GM13977 (cell line): ENCODE results near the gene NPAS4.

Experiments
- DNase-seq: peaks from one replicate; pipeline ENCODE4 v3.0.0; 2012; ENCODE audit warnings: low spot score
- in situ Hi-C: fragments of 300-500 bp; cut with MboI; formaldehyde crosslinking; loops from one replicate; pipeline ENCODE4 v1.12.0; 2022; ENCODE audit warnings: low sequenced_read_pairs, low pct_unique_long_range_greater_than_20kb, mixed read lengths, inconsistent platforms; ENCODE audit not compliant: unreplicated experiment
- TF ChIP-seq, protein P1 (sequence below): IDR thresholded peaks from 2 replicates; pipeline ENCODE4 v1.5.1; 2012; ENCODE audit warnings: mild to moderate bottlenecking, control low read depth; ENCODE audit not compliant: insufficient read depth; ENCODE audit errors: extremely low read depth, missing control alignments

Gene NPAS4

DNA sequence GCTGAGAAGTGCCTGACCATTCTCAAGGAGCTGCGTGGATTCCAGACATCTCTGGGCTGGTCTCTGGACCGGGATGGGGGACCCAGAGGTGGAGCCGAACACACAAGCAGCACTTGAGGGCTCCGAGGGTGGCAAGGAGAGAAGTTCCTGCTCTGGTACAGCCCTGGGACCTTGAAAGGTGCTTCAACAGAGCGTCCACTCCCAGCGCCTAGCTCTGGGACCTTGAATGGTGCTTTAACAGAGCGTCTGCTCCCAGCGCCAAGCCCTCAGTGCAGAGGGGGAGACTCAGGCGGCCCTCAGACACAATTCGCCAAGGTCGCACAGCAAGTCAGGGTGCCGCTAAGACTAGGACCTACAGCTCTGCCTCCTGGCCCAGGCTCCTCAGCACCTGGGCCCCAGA is 10.6 kb upstream of the NPAS4 start:
- TF ChIP-seq, protein P1, sequence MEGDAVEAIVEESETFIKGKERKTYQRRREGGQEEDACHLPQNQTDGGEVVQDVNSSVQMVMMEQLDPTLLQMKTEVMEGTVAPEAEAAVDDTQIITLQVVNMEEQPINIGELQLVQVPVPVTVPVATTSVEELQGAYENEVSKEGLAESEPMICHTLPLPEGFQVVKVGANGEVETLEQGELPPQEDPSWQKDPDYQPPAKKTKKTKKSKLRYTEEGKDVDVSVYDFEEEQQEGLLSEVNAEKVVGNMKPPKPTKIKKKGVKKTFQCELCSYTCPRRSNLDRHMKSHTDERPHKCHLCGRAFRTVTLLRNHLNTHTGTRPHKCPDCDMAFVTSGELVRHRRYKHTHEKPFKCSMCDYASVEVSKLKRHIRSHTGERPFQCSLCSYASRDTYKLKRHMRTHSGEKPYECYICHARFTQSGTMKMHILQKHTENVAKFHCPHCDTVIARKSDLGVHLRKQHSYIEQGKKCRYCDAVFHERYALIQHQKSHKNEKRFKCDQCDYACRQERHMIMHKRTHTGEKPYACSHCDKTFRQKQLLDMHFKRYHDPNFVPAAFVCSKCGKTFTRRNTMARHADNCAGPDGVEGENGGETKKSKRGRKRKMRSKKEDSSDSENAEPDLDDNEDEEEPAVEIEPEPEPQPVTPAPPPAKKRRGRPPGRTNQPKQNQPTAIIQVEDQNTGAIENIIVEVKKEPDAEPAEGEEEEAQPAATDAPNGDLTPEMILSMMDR, result no peak
- in situ Hi-C loops, result loop anchor here (25.0 kb wide), 1 partner anchor 277 kb away; the partner anchor contains the start of gene RBM4B

DNA sequence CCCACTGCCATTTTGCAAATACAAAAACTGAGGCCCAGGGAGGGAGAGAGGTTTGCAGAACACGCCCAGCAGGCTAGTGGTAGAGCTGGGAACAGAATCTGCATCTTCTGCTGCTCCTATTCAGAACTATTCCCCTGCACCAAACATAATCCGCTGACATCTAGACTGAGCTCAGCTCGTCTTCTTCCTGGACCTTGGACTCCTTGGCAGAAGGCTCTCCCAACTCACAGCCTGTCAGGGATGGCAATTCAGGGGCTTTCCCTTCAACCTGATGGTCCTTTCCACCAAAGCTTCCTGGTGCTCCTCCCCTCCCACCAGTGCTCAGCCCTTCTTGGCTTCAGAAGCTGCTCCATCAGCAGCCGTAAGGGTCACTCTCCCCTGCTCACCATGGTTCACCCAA is 9.5 kb upstream of the NPAS4 start:
- DNase-seq, result no peak
- TF ChIP-seq, protein P1, result no peak
- in situ Hi-C loops, result loop anchor here (25.0 kb wide), 1 partner anchor 276 kb away; the partner anchor contains the start of gene RBM4B

More for the DNA sequence above, 10.6 kb upstream of the NPAS4 start:
- no peak for DNase-seq

DNA sequence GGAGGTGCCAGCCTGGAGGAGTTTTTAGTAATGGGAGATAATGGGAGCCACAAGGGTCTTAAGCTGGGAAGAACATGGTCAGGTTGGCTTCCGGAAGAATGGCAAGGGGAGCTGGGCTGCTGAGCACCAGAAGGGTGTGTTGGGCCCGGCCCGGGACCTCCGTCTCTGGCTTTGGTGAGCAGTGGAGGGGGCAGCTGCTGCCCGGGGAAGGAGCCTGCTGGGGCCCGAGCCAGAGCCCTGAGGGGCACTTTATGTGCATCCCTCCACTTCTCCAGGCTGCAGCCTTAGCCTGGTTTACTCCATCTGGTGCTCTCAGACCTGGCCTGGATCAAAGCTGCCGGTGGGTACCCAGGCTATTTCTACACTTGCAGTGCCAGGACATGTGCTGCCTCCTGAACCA is 8.7 kb upstream of the NPAS4 start:
- TF ChIP-seq, protein P1, result no peak
- DNase-seq, result no peak
- in situ Hi-C loops, result loop anchor here (25.0 kb wide), 1 partner anchor 275 kb away; the partner anchor contains the start of gene RBM4B

DNA sequence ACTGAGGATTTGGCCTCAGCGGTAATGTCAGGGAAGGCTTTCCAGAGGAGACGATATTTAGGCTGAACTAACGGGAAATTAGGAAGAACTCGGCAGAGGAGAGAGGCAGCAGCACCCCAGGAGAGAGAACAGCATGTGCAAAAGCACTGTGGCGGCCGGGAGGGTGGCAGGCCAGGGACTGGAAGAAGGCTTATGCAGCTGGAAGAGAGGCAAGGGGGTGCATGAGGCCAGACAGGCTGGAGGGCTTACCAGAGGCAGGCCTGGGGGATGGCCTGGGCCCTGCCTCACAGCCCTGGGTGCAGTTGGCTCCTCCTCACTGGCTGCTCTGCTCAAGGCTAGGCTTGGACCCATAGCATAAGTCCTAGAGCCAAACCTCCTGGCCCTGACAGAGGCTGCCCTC is 7.7 kb upstream of the NPAS4 start:
- DNase-seq, result no peak
- TF ChIP-seq, protein P1, result no peak
- in situ Hi-C loops, result loop anchor here (25.0 kb wide), 1 partner anchor 274 kb away; the partner anchor contains the start of gene RBM4B

DNA sequence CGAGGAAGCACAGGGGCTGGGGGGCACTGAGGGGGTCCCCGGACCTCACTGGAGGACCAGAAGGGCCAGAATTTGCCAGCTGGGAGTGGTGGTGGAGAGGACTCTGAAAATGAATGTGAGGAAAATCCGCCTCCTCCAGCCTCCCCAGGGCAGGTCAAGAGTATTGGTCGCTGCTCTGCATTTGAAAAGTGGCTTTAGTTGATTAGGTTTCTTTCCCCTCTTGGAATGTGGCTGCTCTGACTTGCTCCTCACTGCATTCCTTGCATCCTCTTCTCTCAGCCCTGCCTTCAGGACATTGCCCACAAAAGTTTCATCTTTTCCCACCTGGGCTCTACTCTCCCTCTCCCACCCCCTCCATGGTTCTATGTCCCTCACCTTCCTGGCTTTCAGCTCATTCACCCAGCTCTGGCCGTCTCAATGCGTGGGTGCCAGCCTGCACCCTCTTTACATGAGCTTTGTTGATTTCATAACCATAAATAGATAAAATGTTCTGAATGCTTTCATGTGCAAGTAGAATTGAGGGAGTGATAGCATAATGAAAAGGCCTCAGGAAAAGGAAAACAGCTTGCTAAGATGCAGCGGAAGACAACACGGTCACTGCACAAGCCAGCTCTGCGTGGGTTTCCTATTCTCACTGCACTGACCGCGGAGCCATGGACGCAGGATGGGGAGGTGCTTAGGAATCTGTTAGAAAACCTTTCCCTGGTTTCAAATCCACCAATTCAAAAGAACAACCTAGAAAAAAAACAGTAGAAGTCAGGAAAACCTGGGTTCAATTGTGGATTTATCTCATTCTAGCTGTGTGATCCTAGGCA is 6.5 kb upstream of the NPAS4 start:
- TF ChIP-seq, protein P1, result no peak
- in situ Hi-C loops, result loop anchor here (25.0 kb wide), 1 partner anchor 273 kb away; the partner anchor contains the start of gene RBM4B

DNA sequence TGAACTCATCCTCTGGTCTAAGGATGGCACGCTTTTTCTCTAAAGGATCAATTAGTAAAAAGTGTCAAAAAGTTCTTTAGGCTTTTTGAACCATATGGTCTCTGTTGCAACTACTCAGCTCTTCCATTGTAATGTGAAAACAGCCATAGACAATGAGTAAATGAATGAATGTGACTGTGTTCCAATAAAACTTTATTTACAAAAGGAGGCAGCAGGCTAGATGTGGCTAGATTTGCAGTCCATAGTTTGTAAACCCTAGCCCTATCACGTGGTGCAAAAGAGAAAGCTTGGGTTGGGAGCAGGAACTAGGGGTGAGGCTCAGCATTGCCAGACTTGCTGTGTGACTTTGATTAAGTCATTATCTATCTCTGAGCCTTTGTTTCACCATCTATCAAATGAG is 5.4 kb upstream of the NPAS4 start:
- in situ Hi-C loops, result loop anchor here (25.0 kb wide), 1 partner anchor 272 kb away; the partner anchor contains the start of gene RBM4B
- TF ChIP-seq, protein P1, result no peak
- DNase-seq, result no peak

More for the DNA sequence above, 6.5 kb upstream of the NPAS4 start:
- no peak for DNase-seq
